ENCODE results near the gene RTP5. TPM values are rescaled to one million over a fixed set of nuclear protein-coding genes. Genes with fewer than 3 reads are reported as not detected.
"Not testable (repeated sequence)": the region's sequence is repeated elsewhere in the genome, so short reads cannot be mapped to it uniquely, and the experiment has no call there.

The RTP5 gene
- total RNA-seq, 1 donor from 2014 or later: not detected

DNA sequence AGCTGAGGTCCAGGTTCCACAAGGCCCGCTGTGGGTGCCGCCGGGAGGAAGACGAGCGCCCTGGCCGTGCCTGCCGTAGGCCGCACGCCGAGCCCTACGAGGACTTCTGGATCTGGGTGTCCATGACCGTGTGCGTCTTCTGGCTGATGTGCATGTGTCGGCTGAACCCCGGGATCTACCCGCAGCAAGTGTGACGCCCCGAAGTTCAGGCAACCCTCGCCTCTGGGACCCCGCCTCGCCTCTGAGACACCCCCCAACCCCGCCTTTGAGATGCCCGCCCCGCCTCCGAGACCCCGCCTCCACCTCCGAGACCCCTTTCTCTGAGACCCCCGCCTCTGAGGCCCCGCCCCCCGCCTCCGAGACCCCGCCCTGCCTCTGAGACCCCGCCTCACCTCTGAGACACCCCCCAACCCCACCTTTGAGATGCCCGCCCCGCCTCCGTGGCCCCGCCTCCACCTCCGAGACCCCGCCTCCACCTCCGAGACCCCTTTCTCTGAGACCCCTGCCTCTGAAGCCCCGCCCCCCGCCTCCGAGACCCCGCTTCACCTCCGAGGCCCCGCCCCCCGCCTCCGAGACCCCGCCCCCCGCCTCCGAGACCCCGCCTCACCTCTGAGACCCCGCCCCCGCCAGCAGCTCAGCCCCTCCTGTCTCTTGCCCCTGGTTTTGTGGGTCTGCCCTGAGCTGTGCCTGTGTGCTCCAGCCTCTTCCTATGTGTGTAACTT lies 3.7 kb downstream of the RTP5 start:
- Histone ChIP-seq H3K4me3 (no peak overlapping the region), H3K27me3 (no peaks in the 10 kb centered on the region), H3K9me3 (no peaks in the 10 kb centered on the region), H3K27ac (no peak overlapping the region), H3K36me3 (no peaks in the 10 kb centered on the region), H3K4me1 (no peaks in the 10 kb centered on the region)
- ATAC-seq (no peak), DNase-seq (no peak)
- intact Hi-C loops (cut with DNase I): no loop called here
- TF ChIP-seq, protein P1, sequence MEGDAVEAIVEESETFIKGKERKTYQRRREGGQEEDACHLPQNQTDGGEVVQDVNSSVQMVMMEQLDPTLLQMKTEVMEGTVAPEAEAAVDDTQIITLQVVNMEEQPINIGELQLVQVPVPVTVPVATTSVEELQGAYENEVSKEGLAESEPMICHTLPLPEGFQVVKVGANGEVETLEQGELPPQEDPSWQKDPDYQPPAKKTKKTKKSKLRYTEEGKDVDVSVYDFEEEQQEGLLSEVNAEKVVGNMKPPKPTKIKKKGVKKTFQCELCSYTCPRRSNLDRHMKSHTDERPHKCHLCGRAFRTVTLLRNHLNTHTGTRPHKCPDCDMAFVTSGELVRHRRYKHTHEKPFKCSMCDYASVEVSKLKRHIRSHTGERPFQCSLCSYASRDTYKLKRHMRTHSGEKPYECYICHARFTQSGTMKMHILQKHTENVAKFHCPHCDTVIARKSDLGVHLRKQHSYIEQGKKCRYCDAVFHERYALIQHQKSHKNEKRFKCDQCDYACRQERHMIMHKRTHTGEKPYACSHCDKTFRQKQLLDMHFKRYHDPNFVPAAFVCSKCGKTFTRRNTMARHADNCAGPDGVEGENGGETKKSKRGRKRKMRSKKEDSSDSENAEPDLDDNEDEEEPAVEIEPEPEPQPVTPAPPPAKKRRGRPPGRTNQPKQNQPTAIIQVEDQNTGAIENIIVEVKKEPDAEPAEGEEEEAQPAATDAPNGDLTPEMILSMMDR (IDR thresholded peaks at IDR 0.05): no peak

DNA sequence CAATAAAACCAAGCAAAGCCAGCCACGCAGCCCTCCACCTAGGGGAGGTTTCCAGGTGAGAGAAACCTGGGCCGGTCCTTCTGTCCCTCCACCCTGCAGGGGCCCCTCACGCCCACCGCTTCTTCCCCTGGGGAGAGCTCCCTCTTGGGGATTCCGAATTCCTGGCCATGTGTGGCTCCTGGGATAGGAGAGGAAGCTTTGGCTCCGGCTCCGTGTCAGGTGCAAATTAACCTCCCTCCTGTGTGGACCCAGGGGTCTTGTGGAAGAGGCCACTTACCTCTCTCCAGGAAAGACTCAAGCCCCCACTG lies 4.2 kb downstream of the RTP5 start:
- ATAC-seq: no peak
- intact Hi-C loops (cut with DNase I): no loop called here
- Histone ChIP-seq H3K36me3 (no peaks in the 10 kb centered on the region), H3K27me3 (no peaks in the 10 kb centered on the region), H3K27ac (no peak overlapping the region), H3K9me3 (no peaks in the 10 kb centered on the region), H3K4me1 (no peaks in the 10 kb centered on the region), H3K4me3 (no peak overlapping the region)
- no peak for DNase-seq
- TF ChIP-seq, protein P1 (IDR thresholded peaks at IDR 0.05): no peak

DNA sequence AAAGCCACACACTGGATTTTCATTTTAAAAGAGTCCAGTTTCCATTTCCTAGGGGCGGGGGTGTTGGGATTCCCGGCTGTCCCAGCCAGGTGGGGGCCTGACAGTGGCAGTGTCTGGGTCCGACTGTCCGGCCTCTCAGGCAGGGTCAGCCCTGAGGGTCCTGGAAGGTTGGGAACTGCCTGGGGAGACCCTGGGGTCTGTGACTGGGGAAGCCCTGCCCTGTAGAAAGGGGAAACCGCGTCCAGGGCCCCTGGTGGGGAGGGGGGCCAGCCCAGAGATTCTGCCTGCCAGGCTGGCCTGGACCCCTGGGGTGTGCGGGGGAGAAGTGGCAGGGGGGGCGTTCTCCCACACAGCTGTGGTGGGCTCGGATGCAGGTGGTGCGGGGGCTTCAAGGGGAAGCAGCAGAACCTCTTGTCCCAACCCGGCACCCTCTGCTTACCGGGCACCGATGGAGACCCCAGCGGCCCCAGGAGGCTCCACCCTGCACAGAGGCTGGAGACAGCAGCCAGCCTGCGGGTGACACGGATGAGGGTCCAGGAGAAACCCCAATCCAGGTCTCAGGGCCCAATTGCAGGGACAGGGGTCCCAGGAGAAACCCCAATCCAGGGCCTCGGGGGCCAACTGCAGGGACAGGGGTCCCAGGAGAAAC lies 4.9 kb downstream of the RTP5 start:
- DNase-seq (no peak), ATAC-seq (no peak)
- Histone ChIP-seq H3K27ac (no peak overlapping the region), H3K36me3 (no peaks in the 10 kb centered on the region), H3K4me1 (no peaks in the 10 kb centered on the region), H3K4me3 (no peak overlapping the region), H3K27me3 (no peaks in the 10 kb centered on the region), H3K9me3 (no peaks in the 10 kb centered on the region)
- intact Hi-C loops (cut with DNase I): no loop called here
- TF ChIP-seq, protein P1 (IDR thresholded peaks at IDR 0.05): no peak

DNA sequence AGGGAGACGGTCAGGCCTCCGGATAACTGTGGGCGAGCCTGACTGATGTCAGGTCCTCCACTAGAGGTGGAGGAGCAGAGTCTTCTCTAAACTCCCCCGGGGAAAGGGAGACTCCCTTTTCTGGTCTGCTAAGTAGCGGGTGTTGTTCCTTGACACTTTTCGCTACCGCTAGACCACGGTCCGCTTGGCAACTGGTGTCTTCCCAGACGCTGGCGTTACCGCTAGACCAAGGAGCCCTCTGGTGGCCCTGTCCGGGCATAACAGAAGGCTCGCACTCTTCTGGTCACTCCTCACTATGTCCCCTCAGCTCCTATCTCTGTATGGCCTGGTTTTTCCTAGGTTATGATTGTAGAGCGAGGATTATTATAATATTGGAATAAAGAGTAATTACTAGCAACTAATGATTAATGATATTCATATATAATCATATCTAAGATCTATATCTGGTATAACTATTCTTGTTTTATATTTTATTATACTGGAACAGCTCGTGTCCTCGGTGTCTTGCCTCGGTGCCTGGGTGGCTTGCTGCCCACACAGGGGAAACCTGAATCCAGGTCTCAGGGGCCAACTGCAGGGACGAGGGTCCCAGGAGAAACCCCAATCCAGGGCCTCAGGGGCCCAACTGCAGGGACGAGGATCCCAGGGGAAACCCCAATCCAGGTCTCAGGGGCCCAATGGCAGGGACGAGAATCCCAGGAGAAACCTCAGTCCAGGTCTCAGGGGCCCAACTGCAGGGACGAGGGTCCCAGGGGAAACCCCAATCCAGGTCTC lies 6.4 kb downstream of the RTP5 start:
- H3K27ac ChIP-seq; intact Hi-C loops (cut with DNase I); H3K27me3 ChIP-seq; H3K4me1 ChIP-seq; H3K4me3 ChIP-seq; DNase-seq; ATAC-seq; H3K36me3 ChIP-seq; H3K9me3 ChIP-seq: not testable (repeated sequence)
- TF ChIP-seq, protein P1 (IDR thresholded peaks at IDR 0.05): peak; percentile 15

DNA sequence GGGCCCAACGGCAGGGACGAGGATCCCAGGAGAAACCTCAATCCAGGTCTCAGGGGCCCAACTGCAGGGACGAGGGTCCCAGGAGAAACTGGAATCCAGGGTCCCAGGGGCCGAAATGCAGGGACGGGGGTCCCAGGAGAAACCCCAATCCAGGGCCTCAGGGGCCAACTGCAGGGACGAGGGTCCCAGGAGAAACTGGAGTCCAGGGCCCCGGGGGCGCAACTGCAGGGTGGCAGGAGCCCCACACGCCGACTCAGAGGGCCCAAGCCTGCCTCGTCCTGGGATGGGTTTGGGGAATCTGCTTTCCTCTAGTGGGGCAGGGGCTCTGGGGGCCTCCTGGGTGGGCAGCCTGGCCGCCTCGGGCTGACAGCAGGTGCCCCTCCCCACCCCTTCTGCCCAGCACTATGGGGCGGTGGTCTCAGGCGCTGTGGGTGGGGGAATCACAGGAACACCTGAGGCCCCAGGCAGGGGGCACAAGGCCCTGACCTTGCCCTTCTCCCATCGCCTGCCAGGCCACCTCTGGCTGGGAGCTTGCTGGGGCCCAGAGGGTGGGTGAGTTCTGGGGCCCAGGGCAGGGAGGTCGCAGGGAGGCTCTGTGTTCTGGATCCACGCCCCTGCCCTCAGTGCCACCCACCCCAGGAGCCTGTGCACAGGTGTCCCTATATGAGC lies 7.1 kb downstream of the RTP5 start:
- TF ChIP-seq, protein P1 (IDR thresholded peaks at IDR 0.05): no peak
- Histone ChIP-seq H3K36me3 (no peaks in the 10 kb centered on the region), H3K9me3 (no peaks in the 10 kb centered on the region), H3K27me3 (no peaks in the 10 kb centered on the region), H3K27ac (no peak overlapping the region), H3K4me3 (no peak overlapping the region), H3K4me1 (peaks cover 4% of the 10 kb centered on the region)
- intact Hi-C loops (cut with DNase I): no loop called here
- DNase-seq (no peak), ATAC-seq (no peak)

All from upper lobe of right lung (tissue), 1 donor.